SHP77 (cell line): ENCODE results near the gene VOPP1.
"Not testable (repeated sequence)": the region's sequence is repeated elsewhere in the genome, so short reads cannot be mapped to it uniquely, and the experiment has no call there.

Experiments used
- DNase-seq, 2 experiments: peaks; one replicate each; lab custom pipeline; 2025; lab: John Stamatoyannopoulos, UW

The VOPP1 gene

GRCh38 chr7:55582656-55583055, 10.4 kb upstream of the VOPP1 start:
- not testable (repeated sequence) for DNase-seq

DNA sequence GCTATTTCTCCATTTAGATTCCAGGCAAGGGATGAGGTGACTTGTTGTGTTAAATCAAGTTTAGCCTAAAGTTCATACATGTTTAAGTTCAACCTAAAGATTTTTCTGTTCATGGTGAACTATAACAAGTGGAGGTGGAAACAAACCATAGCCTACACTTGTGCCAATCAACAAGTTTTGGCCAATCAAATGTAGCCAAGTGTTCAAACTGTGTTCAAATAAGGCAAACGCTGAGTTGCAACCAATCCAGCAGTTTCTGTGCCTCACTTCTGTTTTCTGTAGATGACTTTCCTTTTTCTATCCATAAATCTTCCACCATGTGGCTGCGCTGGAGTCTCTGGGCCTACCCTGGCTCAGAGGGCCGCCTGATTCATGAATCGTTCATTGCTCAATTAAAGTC, 4.5 kb upstream of the VOPP1 start:
- DNase-seq: no peak

DNA sequence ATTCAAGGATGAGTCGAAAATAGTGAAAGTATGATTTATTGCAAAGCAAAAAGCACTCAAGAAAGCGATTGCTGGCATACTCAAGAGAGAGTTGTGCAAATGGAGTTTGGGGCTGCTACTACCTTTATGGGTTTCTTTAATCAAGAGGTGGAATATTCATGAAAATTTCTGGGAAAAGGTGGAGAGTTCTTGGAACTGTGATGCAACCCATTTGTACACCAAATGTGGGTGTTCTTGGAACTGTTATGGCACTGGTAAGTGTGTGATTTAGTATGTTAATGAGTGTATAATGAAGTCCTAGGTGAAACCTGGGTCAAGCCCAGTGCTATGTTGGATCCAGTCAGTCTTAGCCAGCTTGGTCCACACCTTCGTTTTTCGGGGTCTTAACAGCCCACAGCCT, 3.4 kb upstream of the VOPP1 start:
- no peak for DNase-seq

DNA sequence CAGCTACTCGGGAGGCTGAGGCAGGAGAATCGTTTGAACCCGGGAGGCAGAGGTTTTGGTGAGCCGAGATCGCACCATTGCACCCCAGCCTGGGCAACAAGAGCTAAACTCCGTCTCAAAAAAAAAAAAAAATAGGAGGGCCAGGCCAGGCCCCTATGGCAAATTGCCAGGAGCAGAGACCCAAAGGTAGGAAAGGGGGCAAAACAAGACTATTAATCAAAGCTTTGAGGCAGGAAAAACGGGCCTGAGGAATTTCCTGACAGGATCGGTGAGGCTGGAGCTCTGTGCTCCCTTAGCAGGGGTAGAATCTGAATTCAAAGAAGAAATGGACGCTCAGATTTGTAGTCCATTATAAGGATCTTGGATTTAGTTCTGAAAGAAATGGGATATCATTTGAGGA, 2.8 kb upstream of the VOPP1 start:
- DNase-seq: no peak

DNA sequence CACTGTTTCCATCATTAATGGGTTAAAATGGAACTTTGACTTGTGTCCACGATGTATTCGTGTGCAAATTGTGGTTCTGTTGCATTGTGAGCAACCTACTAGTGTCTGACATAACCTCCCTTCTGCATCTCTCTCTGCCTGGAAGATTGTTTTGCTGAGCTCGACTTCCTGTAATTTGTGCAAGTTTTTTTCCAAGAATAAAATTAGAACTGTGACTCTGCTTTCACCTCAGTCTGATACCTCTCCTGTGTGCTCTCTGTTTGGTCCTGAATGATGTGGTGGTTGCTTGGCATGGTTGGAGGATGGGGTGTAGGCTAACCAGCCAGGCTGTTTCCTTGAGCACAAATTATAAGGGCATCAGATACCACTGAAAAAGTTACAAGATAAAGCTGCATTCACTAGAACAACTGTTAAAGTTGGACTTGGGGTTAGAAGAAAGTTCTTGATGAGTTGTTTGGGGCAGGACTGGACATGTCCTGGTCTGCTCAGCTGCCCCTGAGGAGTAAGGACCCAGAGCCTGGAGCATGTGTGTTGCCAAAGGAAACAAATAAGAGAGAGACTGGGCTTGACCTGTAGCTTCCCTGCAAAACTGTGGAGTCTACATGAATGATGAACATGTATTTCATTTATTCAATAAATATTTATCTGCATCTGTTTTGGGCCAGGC, 1.9 kb upstream of the VOPP1 start:
- no peak for DNase-seq

GRCh38 chr7:55573234-55573900, 1.1 kb upstream of the VOPP1 start:
- peak; percentile 23 to 26 for DNase-seq

- peak; percentile 57 to 68 for DNase-seq
These were observed 558 bp downstream of the VOPP1 start for GRCh38 chr7:55571511-55572377.

DNA sequence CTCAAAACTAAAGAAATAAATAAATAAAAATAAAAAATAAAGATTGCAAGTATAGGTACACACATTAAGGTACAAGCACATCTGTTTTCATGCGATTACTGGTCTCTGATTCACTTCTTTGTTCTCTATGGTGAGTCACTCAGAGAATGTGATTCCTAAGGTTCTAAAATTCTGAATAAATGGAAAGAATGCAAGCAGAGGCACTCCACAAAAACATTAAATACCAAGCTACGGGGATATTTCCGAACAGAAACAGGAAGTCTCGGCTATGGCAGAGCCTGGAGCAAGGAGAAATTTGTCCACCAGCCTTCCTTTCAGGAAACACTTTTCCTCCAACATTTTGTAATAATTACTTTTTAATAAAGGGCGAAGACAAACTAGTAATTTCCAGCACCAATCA, 1.4 kb downstream of the VOPP1 start:
- DNase-seq: no peak

GRCh38 chr7:55570218-55570873, 2.0 kb downstream of the VOPP1 start:
- no peak for DNase-seq

DNA sequence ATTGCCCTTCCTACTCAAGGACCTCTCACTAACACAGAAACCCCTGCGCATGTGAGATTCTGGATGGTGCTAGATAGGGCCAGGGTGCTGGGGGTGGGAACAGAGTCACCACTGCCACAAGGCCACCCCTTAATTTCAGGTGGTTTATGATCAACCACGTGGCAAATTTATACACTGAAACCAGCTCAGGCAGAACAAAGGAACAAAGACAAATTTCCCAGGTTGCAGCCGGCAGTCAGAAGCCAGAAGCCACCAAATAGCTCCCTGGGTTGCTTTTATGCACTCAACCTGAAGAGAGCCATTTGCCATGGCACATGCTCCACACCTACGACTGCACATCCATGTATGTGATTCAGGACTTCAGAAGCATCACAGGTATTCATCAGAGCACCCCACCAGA, 2.5 kb downstream of the VOPP1 start:
- no peak for DNase-seq

DNA sequence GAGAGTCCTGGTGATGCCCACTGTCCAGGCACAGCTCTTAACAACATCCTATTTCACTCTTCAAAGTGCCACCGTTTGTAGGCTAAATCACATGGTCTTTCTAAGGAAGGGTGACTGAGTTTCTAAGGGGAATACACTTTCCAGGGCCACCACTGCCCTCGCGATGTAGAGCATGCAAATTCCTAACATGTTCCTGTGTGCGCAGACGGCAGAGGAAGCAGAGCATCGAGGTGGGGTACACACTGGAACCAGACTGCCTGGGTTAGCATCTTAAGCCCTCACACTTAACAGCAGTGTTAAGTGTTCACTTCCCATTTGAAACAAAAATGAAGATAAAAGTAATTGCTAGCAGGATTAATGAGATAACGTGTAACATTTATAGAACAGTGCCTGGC, 3.0 kb downstream of the VOPP1 start:
- no peak for DNase-seq

DNA sequence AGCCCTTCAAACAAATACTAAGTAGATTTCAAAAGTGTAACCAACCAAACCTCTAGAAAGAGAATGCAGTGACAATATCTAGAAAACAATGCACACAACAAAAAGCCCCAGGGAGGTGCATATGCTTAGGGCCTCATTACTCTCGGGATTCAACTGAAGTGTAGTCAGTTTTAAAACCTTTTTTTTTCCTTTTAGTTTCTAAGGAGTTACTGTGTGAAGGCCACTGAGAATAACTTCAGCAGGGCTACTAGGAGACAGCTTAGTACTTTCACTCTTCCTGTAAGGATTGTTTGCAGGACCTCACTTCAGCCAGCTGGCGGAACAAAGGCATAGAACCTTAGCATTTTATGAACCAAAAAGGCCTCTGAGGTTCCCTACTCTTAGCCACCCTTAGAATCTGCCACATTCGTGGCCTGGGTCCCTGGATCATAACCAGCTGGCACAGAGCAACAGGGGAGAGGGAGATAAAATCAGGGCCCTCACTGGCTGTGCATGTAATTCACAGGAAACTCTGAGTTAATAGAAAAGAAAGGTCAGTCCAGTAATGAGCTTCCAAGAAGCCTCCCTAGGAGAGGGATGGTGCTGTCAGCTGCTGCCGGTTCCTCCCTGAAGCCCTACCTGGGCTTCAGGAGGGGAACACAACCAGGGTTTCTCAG, 3.6 kb downstream of the VOPP1 start:
- no peak for DNase-seq

- DNase-seq: no peak
These were observed 4.7 kb downstream of the VOPP1 start for GRCh38 chr7:55567571-55567970.

DNA sequence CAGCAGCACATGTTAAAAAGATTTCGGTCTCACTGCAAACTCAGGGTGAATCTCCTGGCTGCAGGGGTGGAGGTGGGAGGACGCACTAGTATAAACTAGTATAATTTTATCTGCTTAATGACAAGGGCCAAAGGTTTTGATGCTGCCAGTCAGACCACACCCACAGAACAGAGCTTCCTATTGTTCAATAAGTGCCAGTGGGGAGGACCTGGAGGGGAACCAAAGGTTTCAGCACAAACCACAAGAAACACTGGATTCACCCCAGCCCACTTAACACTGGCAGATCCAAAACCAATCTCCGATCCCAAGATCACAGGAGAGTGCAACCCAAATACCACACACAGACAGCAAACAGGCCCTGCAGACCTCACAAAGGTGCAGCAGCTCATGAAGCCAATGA, 6.6 kb downstream of the VOPP1 start:
- DNase-seq: no peak

DNA sequence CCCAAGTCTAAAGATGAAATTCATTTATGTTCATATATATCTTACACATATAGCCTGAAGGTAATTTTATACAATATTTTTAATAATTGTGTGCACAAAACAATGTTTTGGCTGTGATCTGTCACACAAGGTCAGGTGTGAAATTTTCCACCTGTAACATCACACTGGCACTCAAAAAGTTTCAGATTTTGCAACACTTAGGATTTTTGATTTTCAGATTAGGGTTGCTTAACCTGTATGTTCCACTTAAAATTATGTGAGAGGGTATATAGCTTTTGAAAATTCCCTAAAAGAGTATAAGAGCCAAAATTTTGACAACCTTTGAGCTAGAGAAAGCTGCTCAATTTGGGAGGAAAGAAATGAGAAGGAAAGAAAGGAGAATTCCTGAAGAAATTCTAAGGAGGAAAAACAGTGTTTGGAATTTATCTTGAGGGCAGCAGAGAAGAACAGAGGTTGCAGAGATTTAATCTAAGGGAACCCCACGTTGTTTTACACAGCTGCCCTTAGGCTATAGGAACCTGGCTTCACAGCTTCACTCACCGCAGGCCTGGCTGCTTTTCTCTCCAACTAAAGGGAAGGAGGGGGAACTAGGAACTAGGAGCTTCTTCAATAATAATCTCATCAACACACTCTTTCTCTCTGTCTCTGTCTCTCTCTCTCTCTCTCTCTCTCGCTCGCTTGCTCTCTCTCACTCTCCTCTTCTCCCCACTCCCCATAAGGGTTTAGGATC, 8.5 kb downstream of the VOPP1 start:
- no peak for DNase-seq

GRCh38 chr7:55561690-55562089, 10.6 kb downstream of the VOPP1 start:
- no peak for DNase-seq

- DNase-seq: no peak
These were observed 13.1 kb downstream of the VOPP1 start for GRCh38 chr7:55558962-55559920.

DNA sequence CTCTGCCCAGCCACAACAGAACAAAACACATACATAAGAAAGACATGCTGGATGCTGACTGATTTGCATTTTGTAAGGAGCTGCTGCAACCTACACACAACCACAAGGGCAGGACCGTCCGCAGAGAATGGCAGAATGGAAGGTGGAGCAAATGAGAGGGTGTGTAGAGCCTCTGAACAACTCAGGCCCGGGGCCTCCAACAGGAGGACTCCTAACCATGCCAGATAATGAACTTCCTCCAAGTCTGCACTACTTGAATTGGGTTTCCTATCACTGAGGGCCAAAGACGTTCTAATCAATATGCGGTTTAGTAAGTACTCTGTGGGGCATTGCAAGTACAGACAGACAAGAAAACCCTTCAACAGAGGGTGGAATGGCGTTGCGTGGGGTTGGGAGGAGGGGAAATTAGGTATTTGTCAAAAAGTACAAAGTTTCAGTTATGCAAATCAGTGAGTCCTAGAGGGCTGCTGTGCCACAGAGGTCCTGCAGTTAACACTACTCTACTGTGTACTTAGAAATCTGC, 14.6 kb downstream of the VOPP1 start:
- DNase-seq: no peak

DNA sequence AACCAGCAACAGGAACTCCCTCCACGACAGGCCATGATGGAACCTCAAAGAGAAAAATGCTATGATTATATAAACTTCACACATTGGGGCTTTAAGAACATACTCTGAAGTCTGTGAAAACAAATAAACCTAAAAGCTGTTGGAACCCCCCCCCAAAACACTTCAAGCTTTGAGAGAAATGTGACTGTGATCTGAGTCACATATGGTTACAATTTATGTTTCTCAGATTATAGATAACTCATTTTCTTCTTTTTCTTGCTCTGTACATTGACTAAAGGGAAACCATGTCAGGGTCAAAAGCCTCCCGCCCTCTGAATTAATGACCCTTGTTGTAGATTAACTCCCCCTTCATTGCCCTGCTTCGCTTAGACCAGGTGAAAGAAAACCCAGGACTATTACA, 15.8 kb downstream of the VOPP1 start:
- DNase-seq: no peak

DNA sequence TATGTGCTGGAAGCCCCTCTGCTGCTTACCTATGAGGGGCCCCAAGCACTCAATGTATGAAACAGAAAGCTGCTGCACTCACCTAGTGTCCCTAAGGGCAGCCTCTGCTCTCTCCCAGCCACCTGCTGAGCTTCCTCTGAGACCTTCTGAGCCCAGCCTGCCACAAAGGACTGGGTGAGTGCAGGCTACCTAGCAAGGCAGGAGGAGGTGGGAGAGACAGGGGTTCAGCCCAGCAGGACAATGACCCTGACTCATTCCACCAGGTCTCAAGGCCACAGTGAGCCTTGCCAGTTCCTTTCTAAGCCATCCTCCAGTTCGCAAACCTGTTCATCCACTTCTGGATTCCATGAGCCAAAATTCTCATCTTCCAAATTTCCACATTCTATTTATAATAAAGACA, 16.3 kb downstream of the VOPP1 start:
- DNase-seq: no peak
